ENCODE results near the gene PTPN7. TPM values are rescaled to one million over a fixed set of nuclear protein-coding genes. Genes with fewer than 3 reads are reported as not detected.

PTPN7 gene
- total RNA-seq, 1 experiment from 2014 or later = not detected

- no TSS peak for BruUV-seq (replicated peaks)
- peaks cover 42% of the 10 kb centered on the region for H3K4me1 ChIP-seq (replicated peaks; ENCODE audit: insufficient read depth)
- H2AFZ ChIP-seq = no peak overlapping the region
- H3K9me3 ChIP-seq (ENCODE audit: insufficient read depth, low read depth) = no peaks in the 10 kb centered on the region
- intact Hi-C loops (cut with micrococcal nuclease; ENCODE audit: unreplicated experiment) = no loop called here
- TF ChIP-seq EZH2 (IDR thresholded peaks at IDR 0.05; ENCODE audit: low read depth) (no peak), CTCF (conservative IDR thresholded peaks at IDR 0.05) (no peak)
- no peaks in the 10 kb centered on the region for H4K20me1 ChIP-seq (ENCODE audit: insufficient read depth)
- no peak for DNase-seq
- H3K4me3 ChIP-seq = no peak overlapping the region
- no peak overlapping the region for H3K27ac ChIP-seq
- H3K36me3 ChIP-seq (ENCODE audit: low read depth) = no peaks in the 10 kb centered on the region
- ChIA-PET CTCF (no interaction called here), POLR2A (ENCODE audit: unreplicated experiment) (no interaction called here)
- peaks cover 42% of the 10 kb centered on the region for H3F3A ChIP-seq (ENCODE audit: insufficient read depth, low read depth)
- H3K9me2 ChIP-seq (ENCODE audit: insufficient read depth) = no peaks in the 10 kb centered on the region
- no peaks in the 10 kb centered on the region for H3K79me2 ChIP-seq (ENCODE audit: low read depth)
- H3K27me3 ChIP-seq (ENCODE audit: insufficient read depth, low read depth) = no peaks in the 10 kb centered on the region
- no peak overlapping the region for H3K4me2 ChIP-seq
Observed at GRCh38 chr1:202202500-202203168, 42.2 kb upstream of the PTPN7 start.

- Histone ChIP-seq H3K4me3 (no peak overlapping the region), H3K9me3 (ENCODE audit: insufficient read depth, low read depth) (no peaks in the 10 kb centered on the region), H3F3A (ENCODE audit: insufficient read depth, low read depth) (peaks cover 38% of the 10 kb centered on the region), H2AFZ (no peak overlapping the region), H3K4me2 (no peak overlapping the region), H3K4me1 (replicated peaks; ENCODE audit: insufficient read depth) (peaks cover 43% of the 10 kb centered on the region), H3K79me2 (ENCODE audit: low read depth) (no peaks in the 10 kb centered on the region), H3K36me3 (ENCODE audit: low read depth) (no peaks in the 10 kb centered on the region), H3K27ac (no peak overlapping the region), H4K20me1 (ENCODE audit: insufficient read depth) (no peaks in the 10 kb centered on the region), H3K27me3 (ENCODE audit: insufficient read depth, low read depth) (no peaks in the 10 kb centered on the region), H3K9me2 (ENCODE audit: insufficient read depth) (no peaks in the 10 kb centered on the region)
- TF ChIP-seq EZH2 (IDR thresholded peaks at IDR 0.05; ENCODE audit: low read depth) = no peak
- no peak for TF ChIP-seq CTCF (conservative IDR thresholded peaks at IDR 0.05)
- intact Hi-C loops (cut with micrococcal nuclease; ENCODE audit: unreplicated experiment) = loop anchor here (2.0 kb wide), 1 partner anchor 91 kb away; no protein-coding TSS in a partner anchor
- POLR2A ChIA-PET (ENCODE audit: unreplicated experiment) = no interaction called here
- no peak for DNase-seq
- CTCF ChIA-PET = no interaction called here
- BruUV-seq (replicated peaks) = no TSS peak
Observed at GRCh38 chr1:202201971-202202370, 41.6 kb upstream of the PTPN7 start.

GRCh38 chr1:202201266-202201665 lies 40.9 kb upstream of the PTPN7 start:
- no peaks in the 10 kb centered on the region for H4K20me1 ChIP-seq (ENCODE audit: insufficient read depth)
- TF ChIP-seq EZH2 (IDR thresholded peaks at IDR 0.05; ENCODE audit: low read depth) (no peak), CTCF (conservative IDR thresholded peaks at IDR 0.05) (no peak)
- intact Hi-C loops (cut with micrococcal nuclease; ENCODE audit: unreplicated experiment) = loop anchor here (2.0 kb wide), 1 partner anchor 92 kb away; no protein-coding TSS in a partner anchor
- ChIA-PET POLR2A (ENCODE audit: unreplicated experiment) (no interaction called here), CTCF (no interaction called here)
- no peaks in the 10 kb centered on the region for H3K9me2 ChIP-seq (ENCODE audit: insufficient read depth)
- H3K79me2 ChIP-seq (ENCODE audit: low read depth) = no peaks in the 10 kb centered on the region
- H3K36me3 ChIP-seq (ENCODE audit: low read depth) = no peaks in the 10 kb centered on the region
- H3K27me3 ChIP-seq (ENCODE audit: insufficient read depth, low read depth) = no peaks in the 10 kb centered on the region
- DNase-seq = no peak
- H2AFZ ChIP-seq = no peak overlapping the region
- H3K4me1 ChIP-seq (replicated peaks; ENCODE audit: insufficient read depth) = peaks cover 43% of the 10 kb centered on the region
- H3K4me3 ChIP-seq = no peak overlapping the region
- no peaks in the 10 kb centered on the region for H3K9me3 ChIP-seq (ENCODE audit: insufficient read depth, low read depth)
- H3K27ac ChIP-seq = no peak overlapping the region
- BruUV-seq (replicated peaks) = no TSS peak
- H3F3A ChIP-seq (ENCODE audit: insufficient read depth, low read depth) = peaks cover 38% of the 10 kb centered on the region
- no peak overlapping the region for H3K4me2 ChIP-seq
